Astrocyte of the spinal cord (primary cell): ENCODE results near the gene WNK2.
A peak's percentile ranks its signal among the peaks of the same experiment; 100 is the strongest.

Source experiments
- DNase-seq: peaks from one replicate; pipeline ENCODE4 v3.0.0; 2011; ENCODE audit warnings: low read depth, low spot score
- H3K4me3 ChIP-seq: 2 replicates; pipeline ENCODE4 v1.5.1; 2011; ENCODE audit warnings: low read depth, mild to moderate bottlenecking, low read length, moderate library complexity
- in situ Hi-C: cut with HindIII; loops from 2 replicates; pipeline ENCODE4 v1.10.0; 2017; ENCODE audit warnings: low sequenced_read_pairs
- TF ChIP-seq, protein P1 (sequence below): IDR thresholded peaks from 2 replicates; pipeline ENCODE4 v1.5.1; 2012; ENCODE audit warnings: low read depth, mild to moderate bottlenecking, low read length, inconsistent platforms

WNK2 gene

DNA sequence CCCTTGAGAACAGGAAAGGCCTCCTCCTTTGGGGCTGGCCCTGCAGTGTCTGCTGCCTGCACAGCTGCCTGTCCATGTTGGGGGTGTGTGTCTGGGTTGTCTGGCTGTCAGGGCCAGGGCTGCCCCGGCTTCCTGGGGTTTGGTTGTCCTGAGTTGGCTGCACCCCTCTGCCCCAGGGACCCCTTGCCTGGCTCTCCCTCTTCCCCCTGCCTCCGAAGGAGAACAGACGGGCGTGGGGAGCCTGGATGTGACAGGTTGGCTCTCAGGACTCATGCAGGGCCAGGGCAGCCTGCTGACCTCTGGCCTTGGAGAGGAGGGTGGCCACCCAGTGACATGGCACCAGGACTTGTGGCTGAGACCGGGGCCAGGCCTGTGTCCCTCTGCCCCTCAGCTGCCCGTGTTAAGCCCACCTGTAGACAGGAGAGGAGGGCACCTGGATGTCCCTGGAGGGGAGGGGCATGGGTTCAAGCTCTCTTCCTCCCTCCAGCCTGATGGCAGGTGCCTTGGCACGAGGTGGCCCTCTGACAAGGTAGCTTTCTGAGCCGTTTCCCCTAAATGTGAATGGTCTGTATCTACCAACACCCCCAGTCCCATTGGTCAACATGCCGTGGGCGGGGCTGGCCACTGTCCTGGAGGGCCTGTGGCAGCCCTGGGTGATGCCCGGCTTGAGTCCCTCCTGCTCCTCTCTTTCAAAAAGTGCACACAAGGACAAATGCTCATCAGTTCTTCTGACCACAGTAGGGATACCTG lies 34.9 kb downstream of the WNK2 start:
- TF ChIP-seq, protein P1, sequence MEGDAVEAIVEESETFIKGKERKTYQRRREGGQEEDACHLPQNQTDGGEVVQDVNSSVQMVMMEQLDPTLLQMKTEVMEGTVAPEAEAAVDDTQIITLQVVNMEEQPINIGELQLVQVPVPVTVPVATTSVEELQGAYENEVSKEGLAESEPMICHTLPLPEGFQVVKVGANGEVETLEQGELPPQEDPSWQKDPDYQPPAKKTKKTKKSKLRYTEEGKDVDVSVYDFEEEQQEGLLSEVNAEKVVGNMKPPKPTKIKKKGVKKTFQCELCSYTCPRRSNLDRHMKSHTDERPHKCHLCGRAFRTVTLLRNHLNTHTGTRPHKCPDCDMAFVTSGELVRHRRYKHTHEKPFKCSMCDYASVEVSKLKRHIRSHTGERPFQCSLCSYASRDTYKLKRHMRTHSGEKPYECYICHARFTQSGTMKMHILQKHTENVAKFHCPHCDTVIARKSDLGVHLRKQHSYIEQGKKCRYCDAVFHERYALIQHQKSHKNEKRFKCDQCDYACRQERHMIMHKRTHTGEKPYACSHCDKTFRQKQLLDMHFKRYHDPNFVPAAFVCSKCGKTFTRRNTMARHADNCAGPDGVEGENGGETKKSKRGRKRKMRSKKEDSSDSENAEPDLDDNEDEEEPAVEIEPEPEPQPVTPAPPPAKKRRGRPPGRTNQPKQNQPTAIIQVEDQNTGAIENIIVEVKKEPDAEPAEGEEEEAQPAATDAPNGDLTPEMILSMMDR: no peak
- no peak for DNase-seq
- H3K4me3 ChIP-seq: no peak overlapping the region
- in situ Hi-C loops: no loop called here

DNA sequence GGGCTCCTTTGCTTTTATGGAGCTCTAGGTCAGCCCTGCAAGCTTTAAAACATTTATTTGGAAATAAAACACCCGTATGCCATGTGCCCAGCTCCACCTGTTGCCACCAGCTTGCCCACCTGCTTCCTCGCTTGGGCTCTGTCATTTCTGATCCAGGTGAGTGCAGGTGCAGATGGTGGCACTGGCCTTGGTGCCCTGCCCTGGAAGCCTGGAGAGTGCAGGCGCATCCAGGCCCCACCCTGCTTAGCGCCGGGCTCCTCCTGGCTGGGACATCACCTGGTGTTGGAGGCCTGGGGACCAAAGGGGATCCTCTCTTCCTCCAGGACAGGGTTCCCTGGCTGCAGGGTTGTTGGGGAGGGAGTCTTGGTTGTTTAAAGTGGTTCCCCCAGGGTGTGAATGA lies 35.8 kb downstream of the WNK2 start:
- H3K4me3 ChIP-seq: no peak overlapping the region
- in situ Hi-C loops: no loop called here
- no peak for DNase-seq
- TF ChIP-seq, protein P1: no peak

DNA sequence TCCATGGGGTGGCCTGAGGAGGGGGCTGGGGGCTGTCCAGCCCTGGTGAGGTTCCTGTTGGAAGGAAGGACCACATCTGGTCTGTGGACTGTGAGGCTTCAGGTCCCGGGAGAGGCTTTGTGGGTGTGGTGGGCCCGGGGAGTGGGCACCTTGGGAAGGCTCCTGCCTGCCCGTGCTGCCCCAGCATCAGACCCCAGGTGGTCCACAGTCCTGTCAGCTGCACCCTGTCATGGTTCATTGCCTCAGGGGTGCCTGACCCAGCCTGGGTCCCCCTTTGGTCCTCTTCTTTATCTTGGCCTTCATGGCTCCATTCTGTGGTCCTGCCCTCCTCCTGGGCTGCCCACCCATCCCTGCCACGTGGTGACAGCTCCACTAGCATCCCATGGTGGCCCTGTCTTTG lies 36.7 kb downstream of the WNK2 start:
- H3K4me3 ChIP-seq: no peak overlapping the region
- no peak for DNase-seq
- in situ Hi-C loops: no loop called here
- TF ChIP-seq, protein P1: no peak

DNA sequence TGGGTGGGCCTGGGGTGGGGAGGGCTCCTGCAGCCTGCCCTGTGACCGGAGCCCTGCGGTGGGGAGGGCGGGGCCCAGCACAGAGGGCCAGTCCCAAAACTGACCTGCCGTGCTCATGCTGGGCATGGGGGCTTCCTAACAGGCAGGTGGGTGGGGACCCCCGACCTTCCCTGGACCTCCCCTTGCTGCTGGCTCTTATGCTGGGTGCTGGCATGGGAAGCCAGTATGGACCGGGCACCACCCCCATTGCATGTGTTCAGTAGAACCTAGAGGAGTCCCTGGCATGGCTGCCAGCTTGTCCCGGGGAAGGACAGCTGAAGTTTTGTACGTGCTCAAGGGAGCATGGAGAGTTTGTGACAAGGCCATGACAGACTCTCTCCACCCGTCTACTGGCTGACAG lies 37.1 kb downstream of the WNK2 start:
- no peak for DNase-seq
- in situ Hi-C loops: no loop called here
- TF ChIP-seq, protein P1: no peak
- H3K4me3 ChIP-seq: no peak overlapping the region

DNA sequence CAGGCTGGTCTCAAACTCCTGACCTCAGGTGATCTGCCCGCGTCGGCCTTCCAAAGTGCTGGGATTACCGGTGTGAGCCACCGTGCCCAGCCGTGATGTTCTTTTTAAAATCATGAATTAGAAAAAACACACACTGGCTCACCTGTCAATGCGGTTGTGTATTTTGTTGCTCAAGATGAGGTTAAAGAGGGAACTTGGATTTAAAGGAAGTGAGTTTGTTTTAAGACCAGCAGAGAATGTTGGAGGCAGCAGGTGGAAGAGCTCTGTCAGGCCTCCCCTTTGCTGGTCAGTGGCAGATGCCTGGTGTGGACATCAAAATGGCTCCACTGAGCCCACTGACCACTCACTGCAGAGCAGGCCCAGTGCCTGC lies 38.9 kb downstream of the WNK2 start:
- no peak for DNase-seq
- TF ChIP-seq, protein P1: no peak
- in situ Hi-C loops: no loop called here
- H3K4me3 ChIP-seq: no peak overlapping the region

DNA sequence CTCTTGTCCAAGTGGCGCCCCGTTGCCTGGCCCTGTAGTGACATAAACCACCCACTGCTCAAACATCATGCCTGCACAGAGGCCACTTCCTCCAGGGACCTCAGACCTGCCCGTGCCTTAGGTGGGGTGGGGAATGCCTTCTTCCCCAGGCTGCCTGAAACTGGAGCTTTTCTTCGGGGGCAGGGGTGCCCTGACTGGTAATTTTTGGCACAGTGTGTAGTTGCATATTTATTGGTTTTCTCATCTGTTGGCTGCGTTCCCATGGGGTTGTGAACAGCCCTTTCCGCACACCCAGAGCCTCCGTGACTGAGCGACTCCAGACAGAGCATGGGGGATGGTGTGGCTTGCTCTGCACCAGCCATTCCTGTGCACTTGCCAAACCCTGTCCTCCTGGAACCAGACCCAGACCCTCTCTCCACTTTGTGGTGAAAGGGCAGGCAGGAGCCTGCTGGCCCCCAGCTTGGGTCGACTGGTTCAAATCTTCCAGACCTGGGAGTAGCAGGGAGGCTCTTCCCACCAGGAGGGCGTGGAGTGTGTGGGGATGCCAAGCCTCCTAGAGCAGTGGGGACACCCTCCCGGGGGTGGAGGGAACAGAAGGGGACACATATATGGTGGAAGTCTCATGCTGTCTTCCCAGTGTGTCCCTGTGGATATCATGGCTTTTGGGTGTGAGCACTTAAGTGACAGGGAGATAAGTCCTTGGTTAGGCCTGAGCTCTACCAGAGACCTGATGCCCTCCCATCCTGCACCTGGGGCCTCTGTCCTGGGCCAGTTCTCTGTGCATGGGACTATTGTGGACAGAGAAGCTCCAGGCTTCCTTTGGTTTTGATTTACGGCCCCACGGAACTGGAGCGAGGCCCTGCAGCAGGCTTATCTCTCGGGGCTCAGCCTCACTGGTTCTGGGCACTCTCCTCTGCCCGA lies 39.6 kb downstream of the WNK2 start:
- TF ChIP-seq, protein P1: no peak
- in situ Hi-C loops: no loop called here
- DNase-seq: peak; percentile 57
- H3K4me3 ChIP-seq: no peak overlapping the region
